ENCODE results near the gene CCDC195.

CCDC195 gene

DNA sequence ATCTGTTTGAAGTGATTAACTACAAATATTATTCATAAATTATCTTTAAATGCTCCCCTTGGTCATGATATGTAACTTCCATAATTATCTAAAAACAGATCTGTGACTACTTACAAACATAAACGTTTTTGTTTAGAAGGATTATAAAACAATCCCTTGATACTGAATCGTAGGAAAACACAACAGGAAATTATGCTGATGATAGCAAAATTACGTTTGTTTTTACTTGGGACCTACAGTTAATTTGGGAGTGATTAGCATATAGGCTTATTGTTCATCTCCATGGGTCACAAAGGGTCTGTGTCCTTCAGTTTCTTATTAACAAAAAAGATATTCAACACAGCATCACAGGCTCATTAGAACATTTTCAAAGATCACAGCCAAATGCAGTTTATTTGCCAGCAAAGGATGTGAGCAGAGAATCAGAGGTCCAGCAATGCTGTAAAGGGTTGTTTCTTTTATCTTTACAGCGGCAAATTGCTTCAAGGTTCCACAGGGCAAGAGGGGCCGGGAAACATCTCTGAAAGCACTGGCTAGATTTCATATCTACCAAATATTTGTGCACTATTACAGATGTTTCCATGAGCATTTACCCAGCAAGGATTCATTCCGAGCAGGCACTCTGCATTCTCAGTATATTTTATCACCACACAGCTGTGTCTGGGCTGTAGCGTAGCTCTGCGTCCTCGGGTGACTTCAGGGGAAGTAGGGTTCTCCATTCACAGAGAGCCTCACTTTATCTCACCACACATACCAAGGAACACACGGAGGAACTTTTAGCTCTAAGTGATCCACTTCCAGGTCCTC, 4.1 kb downstream of the CCDC195 start:
- ATAC-seq (ENCODE audit: insufficient read depth, low read depth) (no peak), DNase-seq (no peak)
- Histone ChIP-seq H3K27me3 (ENCODE audit: insufficient read depth, low read length, poor library complexity) (no peaks in the 10 kb centered on the region), H3K4me2 (ENCODE audit: insufficient read depth, low read length) (no peak overlapping the region), H3K9ac (ENCODE audit: low read depth, low read length) (no peak overlapping the region), H2AFZ (ENCODE audit: low read depth, low read length) (no peak overlapping the region), H4K20me1 (ENCODE audit: insufficient read depth, low read length) (no peaks in the 10 kb centered on the region), H3K4me3 (ENCODE audit: low read depth in 1 of 2, low read length in 2 of 2) (no peak overlapping the region), H3K36me3 (ENCODE audit: insufficient read depth, low read length) (no peaks in the 10 kb centered on the region), H3K4me1 (ENCODE audit: insufficient read depth, low read length) (no peaks in the 10 kb centered on the region), H3K9me3 (ENCODE audit: insufficient read depth, low read length, severe bottlenecking) (no peaks in the 10 kb centered on the region), H3K27ac (ENCODE audit: low read length) (no peak overlapping the region), H3K79me2 (ENCODE audit: insufficient read depth, low read length) (no peaks in the 10 kb centered on the region)
- TF ChIP-seq, protein P1, sequence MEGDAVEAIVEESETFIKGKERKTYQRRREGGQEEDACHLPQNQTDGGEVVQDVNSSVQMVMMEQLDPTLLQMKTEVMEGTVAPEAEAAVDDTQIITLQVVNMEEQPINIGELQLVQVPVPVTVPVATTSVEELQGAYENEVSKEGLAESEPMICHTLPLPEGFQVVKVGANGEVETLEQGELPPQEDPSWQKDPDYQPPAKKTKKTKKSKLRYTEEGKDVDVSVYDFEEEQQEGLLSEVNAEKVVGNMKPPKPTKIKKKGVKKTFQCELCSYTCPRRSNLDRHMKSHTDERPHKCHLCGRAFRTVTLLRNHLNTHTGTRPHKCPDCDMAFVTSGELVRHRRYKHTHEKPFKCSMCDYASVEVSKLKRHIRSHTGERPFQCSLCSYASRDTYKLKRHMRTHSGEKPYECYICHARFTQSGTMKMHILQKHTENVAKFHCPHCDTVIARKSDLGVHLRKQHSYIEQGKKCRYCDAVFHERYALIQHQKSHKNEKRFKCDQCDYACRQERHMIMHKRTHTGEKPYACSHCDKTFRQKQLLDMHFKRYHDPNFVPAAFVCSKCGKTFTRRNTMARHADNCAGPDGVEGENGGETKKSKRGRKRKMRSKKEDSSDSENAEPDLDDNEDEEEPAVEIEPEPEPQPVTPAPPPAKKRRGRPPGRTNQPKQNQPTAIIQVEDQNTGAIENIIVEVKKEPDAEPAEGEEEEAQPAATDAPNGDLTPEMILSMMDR (IDR thresholded peaks at IDR 0.05; ENCODE audit: borderline replicate concordance, extremely low read depth, low read length, poor library complexity, severe bottlenecking): no peak
- no peak for TF ChIP-seq EZH2 (IDR thresholded peaks at IDR 0.05; ENCODE audit: borderline replicate concordance, low read depth, low read length, severe bottlenecking)

DNA sequence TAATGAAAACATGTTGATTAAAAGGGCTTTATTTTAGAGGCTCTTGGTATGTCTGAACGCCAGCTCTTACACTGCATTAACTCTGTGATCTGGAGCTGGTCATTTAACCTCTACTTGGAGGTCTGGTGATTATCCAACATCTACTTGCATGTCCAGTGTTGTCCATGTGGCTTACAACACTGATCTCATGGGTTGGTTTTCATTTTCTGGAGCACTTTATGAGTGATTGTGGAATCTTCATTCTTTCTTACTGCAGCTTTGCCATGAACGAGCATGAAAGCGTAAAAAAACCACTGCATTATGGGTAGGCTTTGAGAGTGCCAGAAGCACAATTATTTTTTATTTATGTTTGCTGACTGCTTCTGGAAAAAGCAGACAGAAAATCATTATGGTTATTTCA, 4.8 kb downstream of the CCDC195 start:
- no peaks in the 10 kb centered on the region for H3K4me1 ChIP-seq (ENCODE audit: insufficient read depth, low read length)
- no peaks in the 10 kb centered on the region for H3K79me2 ChIP-seq (ENCODE audit: insufficient read depth, low read length)
- H3K27ac ChIP-seq (ENCODE audit: low read length): no peak overlapping the region
- H3K9me3 ChIP-seq (ENCODE audit: insufficient read depth, low read length, severe bottlenecking): no peaks in the 10 kb centered on the region
- no peaks in the 10 kb centered on the region for H3K27me3 ChIP-seq (ENCODE audit: insufficient read depth, low read length, poor library complexity)
- H3K36me3 ChIP-seq (ENCODE audit: insufficient read depth, low read length): no peaks in the 10 kb centered on the region
- H4K20me1 ChIP-seq (ENCODE audit: insufficient read depth, low read length): no peaks in the 10 kb centered on the region
- H2AFZ ChIP-seq (ENCODE audit: low read depth, low read length): no peak overlapping the region
- H3K9ac ChIP-seq (ENCODE audit: low read depth, low read length): no peak overlapping the region
- TF ChIP-seq EZH2 (IDR thresholded peaks at IDR 0.05; ENCODE audit: borderline replicate concordance, low read depth, low read length, severe bottlenecking): no peak
- TF ChIP-seq, protein P1 (IDR thresholded peaks at IDR 0.05; ENCODE audit: borderline replicate concordance, extremely low read depth, low read length, poor library complexity, severe bottlenecking): no peak
- DNase-seq (no peak), ATAC-seq (ENCODE audit: insufficient read depth, low read depth) (no peak)
- no peak overlapping the region for H3K4me2 ChIP-seq (ENCODE audit: insufficient read depth, low read length)
- no peak overlapping the region for H3K4me3 ChIP-seq (ENCODE audit: low read depth in 1 of 2, low read length in 2 of 2)

DNA sequence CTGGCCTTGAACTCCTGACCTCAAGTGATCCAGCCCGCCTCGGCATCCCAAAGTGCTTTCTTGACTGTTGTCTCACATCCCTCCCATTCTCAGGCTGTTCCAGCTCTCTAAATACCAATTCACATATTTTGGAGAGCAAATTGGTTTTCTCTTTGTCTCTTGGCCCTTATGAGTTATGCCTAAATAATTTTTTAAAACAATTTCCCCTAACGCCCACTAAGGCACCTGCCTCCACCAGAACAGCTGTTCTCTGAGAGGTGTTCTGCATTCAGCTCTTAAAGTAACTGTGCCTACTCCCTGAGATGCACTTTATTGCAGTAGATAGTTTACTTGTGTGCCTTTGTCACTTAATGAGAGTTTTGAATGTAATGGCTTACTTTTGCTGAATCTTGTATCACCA, 6.9 kb downstream of the CCDC195 start:
- Histone ChIP-seq H3K27me3 (ENCODE audit: insufficient read depth, low read length, poor library complexity) (no peaks in the 10 kb centered on the region), H3K4me3 (ENCODE audit: low read depth in 1 of 2, low read length in 2 of 2) (no peak overlapping the region), H2AFZ (ENCODE audit: low read depth, low read length) (no peak overlapping the region), H3K9me3 (ENCODE audit: insufficient read depth, low read length, severe bottlenecking) (no peaks in the 10 kb centered on the region), H3K79me2 (ENCODE audit: insufficient read depth, low read length) (no peaks in the 10 kb centered on the region), H3K4me2 (ENCODE audit: insufficient read depth, low read length) (no peak overlapping the region), H3K4me1 (ENCODE audit: insufficient read depth, low read length) (no peaks in the 10 kb centered on the region), H3K36me3 (ENCODE audit: insufficient read depth, low read length) (no peaks in the 10 kb centered on the region), H4K20me1 (ENCODE audit: insufficient read depth, low read length) (no peaks in the 10 kb centered on the region), H3K9ac (ENCODE audit: low read depth, low read length) (no peak overlapping the region), H3K27ac (ENCODE audit: low read length) (no peak overlapping the region)
- TF ChIP-seq, protein P1 (IDR thresholded peaks at IDR 0.05; ENCODE audit: borderline replicate concordance, extremely low read depth, low read length, poor library complexity, severe bottlenecking): no peak
- TF ChIP-seq EZH2 (IDR thresholded peaks at IDR 0.05; ENCODE audit: borderline replicate concordance, low read depth, low read length, severe bottlenecking): no peak
- DNase-seq (no peak), ATAC-seq (ENCODE audit: insufficient read depth, low read depth) (no peak)

Measured in DND-41 (cell line).